GM23338 (cell line): Measurements from ENCODE around the gene MESP2. TPM values are rescaled to one million over a fixed set of nuclear protein-coding genes. Genes with fewer than 3 reads are reported as not detected.
"Not testable (repeated sequence)": the region's sequence is repeated elsewhere in the genome, so short reads cannot be mapped to it uniquely, and the experiment has no call there.

ENCODE experiments used
- ATAC-seq: fragments of 200-7000 bp; cut with Tn5 transposase; 3 replicates; pipeline ENCODE4 v1.9.1; 2020
- DNase-seq: peaks from one replicate; pipeline ENCODE4 v3.0.0-alpha.2; 2015; ENCODE audit warnings: low spot score
- H2AFZ ChIP-seq: fragments of 200-600 bp; sonication (generic); 2 replicates; pipeline ENCODE4 v1.8.0; 2016; ENCODE audit warnings: antibody characterized with exemption, mild to moderate bottlenecking, moderate library complexity
- H3F3A ChIP-seq: fragments of 200-600 bp; sonication (generic); replicated peaks from 2 replicates; pipeline ENCODE4 v1.8.0; 2017; ENCODE audit warnings: antibody characterized with exemption, mixed run types, low read depth
- H3K27ac ChIP-seq: fragments of 200-600 bp; sonication (generic); 2 replicates; pipeline ENCODE4 v1.6.1; 2016; ENCODE audit warnings: low read depth
- H3K27me3 ChIP-seq: fragments of 200-600 bp; sonication (generic); 2 replicates; pipeline ENCODE4 v1.8.0; 2016; ENCODE audit warnings: mild to moderate bottlenecking, mixed run types, moderate library complexity; ENCODE audit not compliant: insufficient read depth
- H3K36me3 ChIP-seq: fragments of 200-600 bp; sonication (generic); 2 replicates; pipeline ENCODE4 v1.8.0; 2016; ENCODE audit warnings: mild to moderate bottlenecking; ENCODE audit not compliant: insufficient read depth
- H3K4me1 ChIP-seq: fragments of 200-600 bp; sonication (generic); 2 replicates; pipeline ENCODE4 v1.8.0; 2016; ENCODE audit warnings: mild to moderate bottlenecking, moderate library complexity; ENCODE audit not compliant: insufficient read depth
- H3K4me2 ChIP-seq: fragments of 200-600 bp; sonication (generic); 2 replicates; pipeline ENCODE4 v1.7.1; 2017; ENCODE audit warnings: mixed run types
- H3K4me3 ChIP-seq: fragments of 200-600 bp; sonication (generic); 2 replicates; pipeline ENCODE4 v1.6.1; 2016; ENCODE audit warnings: mixed run types
- H3K79me2 ChIP-seq: fragments of 200-600 bp; sonication (generic); replicated peaks from 2 replicates; pipeline ENCODE4 v1.8.0; 2017; ENCODE audit warnings: mild to moderate bottlenecking; ENCODE audit not compliant: insufficient read depth
- H3K9me2 ChIP-seq: fragments of 200-600 bp; sonication (generic); 2 replicates; pipeline ENCODE4 v1.8.0; 2017; ENCODE audit not compliant: insufficient read depth
- H4K20me1 ChIP-seq: fragments of 200-600 bp; sonication (generic); replicated peaks from 2 replicates; pipeline ENCODE4 v1.8.0; 2017; ENCODE audit warnings: mild to moderate bottlenecking; ENCODE audit not compliant: insufficient read depth
- H3K27ac Mint-ChIP-seq: 2 replicates; pipeline ENCODE4 v1.8.0; 2020; ENCODE audit warnings: inconsistent platforms, mild to moderate bottlenecking, moderate library complexity, mixed read lengths
- H3K27me3 Mint-ChIP-seq: 3 replicates; pipeline ENCODE4 v1.8.0; 2022; ENCODE audit warnings: low read depth, mild to moderate bottlenecking, moderate library complexity, mixed read lengths, inconsistent platforms; ENCODE audit not compliant: insufficient read depth, poor library complexity
- H3K36me3 Mint-ChIP-seq: 3 replicates; pipeline ENCODE4 v1.8.0; 2021; ENCODE audit warnings: low read depth, mild to moderate bottlenecking, inconsistent platforms, moderate library complexity, mixed read lengths
- H3K4me1 Mint-ChIP-seq: 3 replicates; pipeline ENCODE4 v1.8.0; 2020; ENCODE audit warnings: mild to moderate bottlenecking, inconsistent platforms, mixed read lengths
- H3K4me3 Mint-ChIP-seq: 3 replicates; pipeline ENCODE4 v1.8.0; 2021; ENCODE audit warnings: moderate library complexity, mild to moderate bottlenecking, inconsistent platforms, mixed read lengths
- H3K9me3 Mint-ChIP-seq: 3 replicates; pipeline ENCODE4 v1.8.0; 2020; ENCODE audit warnings: moderate library complexity, mild to moderate bottlenecking, inconsistent platforms, mixed read lengths
- CREB1 ChIP-seq: fragments of 250-450 bp; sonication (Bioruptor Pico); IDR thresholded peaks from 2 replicates; pipeline ENCODE4 v1.5.0; 2020; ENCODE audit warnings: low read depth, mild to moderate bottlenecking, moderate library complexity
- CTCF ChIP-seq, 2 experiments: fragments of 200-600 bp in 1 of 2; sonication (generic) in 1 of 2; conservative IDR thresholded peaks; 2 replicates each; pipeline versions ENCODE4 v1.5.1 to v1.6.1; 2016 to 2017; ENCODE audit warnings: antibody characterized with exemption in 2 of 2, low read depth in 2 of 2, mild to moderate bottlenecking in 2 of 2, moderate library complexity in 1 of 2
- EZH2 ChIP-seq: fragments of 200-600 bp; sonication (generic); IDR thresholded peaks from one replicate; pipeline ENCODE4 v1.8.0; 2017; ENCODE audit warnings: antibody characterized with exemption, mild to moderate bottlenecking, low read depth; ENCODE audit not compliant: unreplicated experiment
- EZH2phosphoT487 ChIP-seq: fragments of 200-600 bp; sonication (generic); IDR thresholded peaks from one replicate; pipeline ENCODE4 v1.8.1; 2018; ENCODE audit warnings: antibody characterized with exemption; ENCODE audit not compliant: unreplicated experiment
- JUNB ChIP-seq: IDR thresholded peaks from one replicate; pipeline ENCODE4 v1.6.1; 2016; ENCODE audit warnings: antibody characterized with exemption; ENCODE audit not compliant: unreplicated experiment
- NANOG ChIP-seq: IDR thresholded peaks from 2 replicates; pipeline ENCODE4 v1.6.1; 2016; ENCODE audit warnings: antibody characterized with exemption, borderline replicate concordance
- STAT1 ChIP-seq: IDR thresholded peaks from one replicate; pipeline ENCODE4 v1.6.1; 2016; ENCODE audit warnings: antibody characterized with exemption; ENCODE audit not compliant: unreplicated experiment
- ZNF114 ChIP-seq: fragments of 250-450 bp; sonication (Bioruptor Pico); IDR thresholded peaks from 2 replicates; pipeline ENCODE4 v1.5.0; 2020; ENCODE audit warnings: mild to moderate bottlenecking, moderate library complexity
- ZNF331 ChIP-seq: fragments of 250-450 bp; sonication (Bioruptor Pico); IDR thresholded peaks from 2 replicates; pipeline ENCODE4 v1.5.0; 2020; ENCODE audit warnings: low read depth, mild to moderate bottlenecking, moderate library complexity
- polyA plus RNA-seq: library from polyadenylated mRNA; unstranded; fragments of >200 nt; fragmentation: Nextera tagmentation; extraction: Ambion mirVana; gene quantifications from 2 replicates; pipeline ENCODE4 v1.2.1, GENCODE V29; 2016
- total RNA-seq: library from RNA; depleted of rRNA; stranded (reverse); fragments of >200 nt; shearing (Covaris generic); gene quantifications from 2 replicates; pipeline ENCODE4 v1.2.3, GENCODE V29; 2014

Gene MESP2
- total and polyA plus RNA-seq, 2 experiments from 2014 or later = 0.24 to 1.3 TPM

- H3K4me3 ChIP-seq, H3K4me2 ChIP-seq, DNase-seq, H3K36me3 Mint-ChIP-seq, H3K36me3 ChIP-seq, H3K27ac ChIP-seq, H3K27ac Mint-ChIP-seq, H3K27me3 ChIP-seq, H3K4me1 ChIP-seq, H3K9me2 ChIP-seq, ATAC-seq, H3K9me3 Mint-ChIP-seq, H4K20me1 ChIP-seq, H3K4me1 Mint-ChIP-seq, H2AFZ ChIP-seq, H3K79me2 ChIP-seq, H3F3A ChIP-seq, H3K4me3 Mint-ChIP-seq, H3K27me3 Mint-ChIP-seq: not testable (repeated sequence)
Measured at GRCh38 chr15:89788585-89788984, 12.5 kb downstream of the MESP2 start.

- H3K4me1 Mint-ChIP-seq = no peaks in the 10 kb centered on the region
- H3K9me2 ChIP-seq = no peaks in the 10 kb centered on the region
- no peak overlapping the region for H2AFZ ChIP-seq
- H3K27me3 ChIP-seq = no peaks in the 10 kb centered on the region
- ATAC-seq (no peak), DNase-seq (no peak)
- H3K79me2 ChIP-seq = no peaks in the 10 kb centered on the region
- H3K4me3 Mint-ChIP-seq = no peak overlapping the region
- H3K4me3 ChIP-seq = no peak overlapping the region
- H3F3A ChIP-seq = no peaks in the 10 kb centered on the region
- TF ChIP-seq STAT1 = no peak
- no peak for TF ChIP-seq JUNB
- TF ChIP-seq NANOG = no peak
- TF ChIP-seq CREB1 (CRISPR knock-in tag) = no peak
- no peak for TF ChIP-seq ZNF331
- TF ChIP-seq EZH2phosphoT487 = no peak
- TF ChIP-seq EZH2 = no peak
- no peak for TF ChIP-seq CTCF (conservative IDR thresholded peaks at IDR 0.05; ENCODE audit: low read depth in 2 of 2)
- H3K36me3 Mint-ChIP-seq = peaks cover 3% of the 10 kb centered on the region; the same call in 1 of the 3 replicates
- H4K20me1 ChIP-seq = no peaks in the 10 kb centered on the region
- no peak overlapping the region for H3K27ac ChIP-seq
- H3K4me1 ChIP-seq = no peaks in the 10 kb centered on the region
- peaks cover 6% of the 10 kb centered on the region for H3K27me3 Mint-ChIP-seq
- peaks cover 8% of the 10 kb centered on the region; the same call in 2 of the 3 replicates for H3K9me3 Mint-ChIP-seq
- H3K27ac Mint-ChIP-seq = no peak overlapping the region
- H3K4me2 ChIP-seq = no peak overlapping the region
- no peaks in the 10 kb centered on the region for H3K36me3 ChIP-seq
Measured at GRCh38 chr15:89790206-89790605, 14.1 kb downstream of the MESP2 start.

- H3K4me2 ChIP-seq = no peak overlapping the region
- DNase-seq = no peak
- H3K36me3 Mint-ChIP-seq = peaks cover 3% of the 10 kb centered on the region; the same call in 1 of the 3 replicates
- H3K27me3 Mint-ChIP-seq = peaks cover 6% of the 10 kb centered on the region
- H3K9me2 ChIP-seq = no peaks in the 10 kb centered on the region
- no peaks in the 10 kb centered on the region for H3K4me1 ChIP-seq
- H3F3A ChIP-seq = no peaks in the 10 kb centered on the region
- no peak overlapping the region for H3K4me3 ChIP-seq
- no peaks in the 10 kb centered on the region for H3K27me3 ChIP-seq
- no peak overlapping the region for H3K27ac Mint-ChIP-seq
- no peak for TF ChIP-seq ZNF114 (CRISPR knock-in tag)
- H3K4me1 Mint-ChIP-seq = no peaks in the 10 kb centered on the region
- H2AFZ ChIP-seq = no peak overlapping the region
- ATAC-seq = no peak
- H3K9me3 Mint-ChIP-seq = peaks cover 8% of the 10 kb centered on the region; the same call in 2 of the 3 replicates
- H3K36me3 ChIP-seq = no peaks in the 10 kb centered on the region
- no peak overlapping the region for H3K4me3 Mint-ChIP-seq
- no peaks in the 10 kb centered on the region for H3K79me2 ChIP-seq
- no peak overlapping the region for H3K27ac ChIP-seq
- no peaks in the 10 kb centered on the region for H4K20me1 ChIP-seq
Measured at GRCh38 chr15:89790661-89791060, 14.5 kb downstream of the MESP2 start.
